Fibroblast of skin of right quadriceps (primary cell): Measurements from ENCODE around the gene PHLDB1.
"Not testable (repeated sequence)": the region's sequence is repeated elsewhere in the genome, so short reads cannot be mapped to it uniquely, and the experiment has no call there.

ENCODE experiments used
- DNase-seq: peaks from one replicate; pipeline ENCODE4 v3.0.0-alpha.2; 2013

PHLDB1 gene

DNA sequence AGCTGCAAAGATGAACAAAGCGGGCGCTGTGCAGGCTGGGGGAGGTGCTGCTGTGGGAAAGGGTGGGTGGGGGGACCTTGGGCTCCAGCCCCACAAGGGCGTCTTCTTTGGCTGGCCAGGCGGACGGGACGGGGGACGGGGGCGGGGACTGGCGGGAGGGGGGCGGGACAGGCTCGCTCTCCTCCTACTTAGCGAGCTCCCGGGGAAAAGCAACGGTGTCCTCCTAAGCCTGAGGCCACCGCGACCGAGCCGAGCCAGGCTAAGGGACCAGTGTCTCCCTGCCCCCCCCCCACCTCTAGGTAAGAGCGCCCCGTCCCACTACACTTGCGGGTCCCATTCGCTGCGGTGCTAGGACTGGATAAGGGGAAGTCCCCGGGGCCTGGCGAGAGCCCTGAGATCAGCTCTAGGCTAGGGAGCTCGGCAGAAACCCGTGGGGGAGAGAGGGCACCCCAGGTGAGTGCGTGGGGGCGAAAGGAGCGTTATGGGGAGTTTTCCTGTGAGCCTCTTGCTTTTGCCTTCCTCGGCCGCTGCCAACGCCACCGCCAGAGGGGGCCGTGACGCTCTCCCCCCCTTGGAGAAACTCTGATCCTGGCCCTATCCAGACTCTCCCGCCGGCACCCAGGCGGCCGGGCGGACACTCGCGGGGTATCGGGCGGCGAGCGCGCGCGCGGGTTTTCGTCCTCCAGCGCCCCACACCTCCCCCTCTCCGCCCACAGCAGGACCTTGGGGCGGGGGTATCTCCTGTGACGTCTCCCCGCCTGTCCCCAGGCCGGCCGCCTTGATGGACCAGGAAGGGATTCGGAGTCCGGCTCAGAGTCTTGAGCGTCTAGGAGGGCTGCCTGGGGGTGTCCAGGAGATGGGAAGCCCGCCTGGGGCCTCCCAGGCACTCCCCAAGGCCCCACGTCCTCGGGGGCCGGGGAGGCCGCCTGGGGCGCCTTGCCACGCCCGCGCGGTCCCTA lies at the start of gene PHLDB1:
Gene PHLDB1 (plus strand): TSS at position 215 of the 959 bp plus-strand sequence. CDS start 6,222 bp downstream, outside the sequence.
- peak; percentile 71 for DNase-seq

DNA sequence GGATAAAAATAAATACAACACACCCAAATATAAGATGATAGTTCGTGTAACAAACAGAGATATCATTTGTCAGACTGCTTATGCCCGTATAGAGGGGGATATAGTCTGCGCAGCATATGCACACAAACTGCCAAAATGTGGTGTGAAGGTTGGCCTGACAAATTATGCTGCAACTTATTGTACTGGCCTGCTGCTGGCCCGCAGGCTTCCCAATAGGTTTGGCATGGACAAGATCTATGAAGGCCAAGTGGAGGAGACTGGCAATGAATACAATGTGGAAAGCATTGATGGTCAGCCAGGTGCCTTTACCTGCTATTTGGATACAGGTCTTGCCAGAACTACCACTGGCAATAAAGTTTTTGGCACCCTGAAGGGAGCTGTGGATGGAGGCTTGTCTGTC lies 46.6 kb upstream of the PHLDB1 start:
- DNase-seq, result no peak

DNA sequence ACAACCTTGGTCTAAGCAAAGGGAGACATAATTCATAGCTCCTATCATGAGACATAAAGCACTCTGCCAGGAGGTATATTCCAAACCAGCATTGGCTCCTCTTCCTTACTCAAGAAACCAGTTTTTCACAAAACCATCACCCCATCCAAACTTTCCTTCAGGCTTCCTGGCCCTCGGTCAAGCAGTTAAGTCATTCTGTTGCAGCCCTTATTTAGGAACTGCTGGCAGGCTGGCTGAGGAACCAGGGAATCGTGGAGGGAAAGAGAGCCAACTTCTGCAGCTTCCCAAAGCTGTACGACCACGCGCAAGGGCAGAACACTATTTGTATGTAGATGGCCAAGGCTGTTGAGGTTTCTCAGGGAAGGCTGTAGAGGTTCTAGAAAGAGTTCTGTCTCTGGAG lies 42.4 kb upstream of the PHLDB1 start:
- peak; percentile 7 for DNase-seq

DNA sequence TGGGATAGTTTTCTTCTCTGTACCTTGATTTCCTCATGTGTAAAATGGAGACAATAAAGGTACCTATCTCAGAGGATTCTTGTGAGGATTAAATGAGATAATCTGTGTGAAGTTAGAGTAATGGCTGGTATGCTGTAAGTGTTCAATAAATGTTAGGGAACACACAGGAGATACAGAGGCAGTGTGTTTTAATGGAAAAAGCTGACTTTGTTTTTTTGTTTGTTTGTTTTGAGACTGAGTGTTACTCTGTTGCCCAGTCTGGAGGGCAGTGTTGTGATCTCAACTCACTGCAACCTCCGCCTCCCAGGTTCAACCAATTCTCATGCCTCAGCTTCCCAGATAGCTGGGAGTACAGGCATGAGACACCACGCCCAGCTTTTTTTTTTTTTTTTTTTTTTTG lies 37.7 kb upstream of the PHLDB1 start:
- no peak for DNase-seq

DNA sequence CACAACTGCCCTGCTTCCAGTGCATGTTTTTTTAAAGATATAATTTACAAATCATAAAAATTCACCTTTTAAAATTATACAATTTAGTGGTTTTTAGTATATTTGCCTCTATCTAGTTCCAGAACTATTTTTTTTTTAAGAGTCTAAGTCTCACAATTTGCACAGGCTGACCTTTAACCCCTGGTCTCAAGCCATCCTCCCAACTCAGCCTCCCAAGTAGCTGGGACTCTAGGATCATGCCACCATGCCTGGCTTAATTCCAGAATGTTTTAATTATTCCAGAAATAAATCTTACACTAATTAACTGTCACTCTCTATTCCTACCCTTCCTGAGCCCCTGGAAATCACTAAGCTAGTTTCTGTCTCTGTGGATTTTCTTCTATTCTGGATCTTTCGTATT lies 36.6 kb upstream of the PHLDB1 start:
- DNase-seq, result no peak

GRCh38 chr11:118571701-118572060 lies 35.7 kb upstream of the PHLDB1 start:
- DNase-seq, result peak; percentile 11

GRCh38 chr11:118572061-118572980 lies 35.1 kb upstream of the PHLDB1 start, which contains the start of gene ARCN1:
TSS of gene ARCN1 (plus strand) at chr11:118572409. CDS start at chr11:118572548, 139 bp downstream.
- DNase-seq, result peak; percentile 83

DNA sequence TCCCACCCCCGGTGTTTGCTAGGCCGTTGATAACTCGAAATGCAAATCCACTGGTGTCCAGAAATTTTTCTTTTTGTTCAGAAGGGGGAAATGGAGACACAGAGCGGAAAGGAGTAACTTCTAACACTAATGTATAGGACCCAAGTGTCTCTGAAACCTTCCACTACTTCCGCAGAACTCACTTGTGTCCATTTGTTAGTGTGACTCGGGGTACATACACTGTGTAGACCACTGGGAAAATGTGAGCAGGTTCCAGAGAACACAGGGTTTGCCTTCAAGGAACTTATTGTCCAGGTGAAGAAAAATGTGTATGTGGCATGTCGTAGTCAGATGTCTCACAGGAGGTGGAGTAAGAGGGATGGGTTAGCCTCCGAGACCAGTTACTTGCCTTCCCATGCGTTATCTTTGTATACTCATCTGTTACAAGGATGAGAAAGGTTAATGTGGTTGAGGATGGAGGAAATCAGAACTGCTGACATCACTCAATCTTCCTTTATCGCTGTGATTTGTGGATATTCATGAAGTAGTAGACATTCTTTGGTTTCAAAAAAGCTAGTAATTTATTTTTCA lies 34.3 kb upstream of the PHLDB1 start:
- peak; percentile 57 for DNase-seq

DNA sequence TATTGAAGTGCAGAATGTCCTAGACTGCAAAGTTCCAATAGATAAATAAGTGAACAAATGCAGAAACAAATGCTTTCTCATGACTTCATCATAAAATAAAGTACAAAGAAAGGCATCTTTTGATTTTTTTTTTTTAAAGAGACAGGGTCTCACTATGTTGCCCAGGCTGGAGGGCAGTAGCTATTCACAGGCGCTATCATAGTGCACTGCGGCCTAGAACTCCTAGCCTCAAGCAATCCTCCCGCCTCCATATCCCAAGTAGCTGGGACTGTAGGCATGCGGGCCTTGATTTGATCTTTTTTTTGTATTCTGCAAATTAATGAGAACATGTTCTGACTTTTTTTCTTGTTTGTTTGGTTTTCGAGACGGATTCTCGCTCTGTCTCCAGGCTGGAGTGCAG lies 32.8 kb upstream of the PHLDB1 start:
- no peak for DNase-seq

DNA sequence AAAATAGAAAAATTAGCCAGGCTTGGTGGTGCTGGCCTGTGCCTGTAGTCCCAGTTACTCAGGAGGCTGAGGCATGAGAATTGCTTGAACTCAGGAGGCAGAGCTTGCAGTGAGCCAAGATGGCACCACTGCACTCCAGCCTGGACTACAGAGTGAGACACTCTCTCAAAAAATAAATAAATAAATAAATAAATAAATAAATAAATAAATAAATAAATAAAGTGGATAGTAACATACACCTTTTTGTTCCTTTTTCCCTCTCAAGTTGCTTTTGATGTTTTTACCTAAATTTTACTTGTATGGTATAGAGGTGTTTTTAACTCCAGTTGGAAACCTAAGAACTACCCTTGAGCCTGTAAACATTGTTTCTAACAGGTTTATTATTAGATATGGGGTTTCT lies 29.4 kb upstream of the PHLDB1 start:
- not testable (repeated sequence) for DNase-seq

DNA sequence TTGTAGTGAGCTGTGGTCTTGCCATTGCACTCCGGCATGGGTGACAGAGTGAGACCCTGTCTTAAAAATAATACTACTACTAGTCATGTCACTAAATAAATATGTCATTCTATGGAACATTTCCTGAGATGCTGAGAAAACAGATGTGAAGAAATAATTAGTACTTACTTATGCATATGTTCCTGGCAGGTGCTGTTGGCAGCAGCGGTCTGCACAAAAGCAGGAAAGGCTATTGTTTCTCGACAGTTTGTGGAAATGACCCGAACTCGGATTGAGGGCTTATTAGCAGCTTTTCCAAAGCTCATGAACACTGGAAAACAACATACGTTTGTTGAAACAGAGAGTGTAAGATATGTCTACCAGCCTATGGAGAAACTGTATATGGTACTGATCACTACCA lies 26.4 kb upstream of the PHLDB1 start:
- no peak for DNase-seq

DNA sequence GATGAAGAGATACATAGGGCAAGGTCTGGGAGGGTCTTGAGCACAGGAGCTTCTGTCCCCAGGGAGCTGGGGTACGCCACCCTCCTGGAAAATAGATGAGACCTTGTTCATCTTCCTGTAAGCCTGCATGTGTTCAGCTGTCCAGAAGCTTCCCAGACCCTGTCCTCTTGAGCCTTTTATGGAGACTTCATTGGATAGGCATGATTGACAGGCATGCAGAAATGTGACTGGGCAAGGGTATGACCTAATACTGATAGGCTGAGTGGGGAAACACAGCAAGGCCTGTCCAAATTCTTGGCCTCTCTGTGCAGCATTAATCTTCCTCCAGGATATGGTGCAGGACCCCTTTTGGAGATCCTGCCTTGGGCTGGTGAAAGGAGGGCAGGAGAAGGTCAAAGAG lies 19.5 kb upstream of the PHLDB1 start:
- DNase-seq, result no peak

- no peak for DNase-seq
Measured at GRCh38 chr11:118592616-118593367, 14.6 kb upstream of the PHLDB1 start.

DNA sequence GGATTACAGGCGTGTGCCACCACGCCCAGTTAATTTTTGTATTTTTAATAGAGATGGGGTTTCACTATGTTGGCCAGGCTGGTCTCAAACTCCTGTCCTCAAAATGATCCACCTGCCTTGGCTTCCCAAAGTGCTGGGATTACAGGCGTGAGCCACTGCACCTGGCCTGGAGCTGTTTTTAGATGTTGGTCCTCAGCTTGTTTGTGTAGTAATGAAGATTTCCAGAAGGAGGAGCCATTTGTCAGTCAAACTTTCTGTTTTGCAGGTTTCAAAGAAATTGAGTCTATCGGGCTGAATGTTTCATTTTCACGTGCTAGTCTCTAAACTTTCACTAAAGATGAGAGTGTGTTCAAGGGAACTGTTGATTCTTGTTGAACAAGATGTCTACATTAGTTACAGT lies 12.4 kb upstream of the PHLDB1 start:
- peak; percentile 44 for DNase-seq

- DNase-seq, result no peak
Measured at GRCh38 chr11:118596224-118597146, 10.9 kb upstream of the PHLDB1 start.

DNA sequence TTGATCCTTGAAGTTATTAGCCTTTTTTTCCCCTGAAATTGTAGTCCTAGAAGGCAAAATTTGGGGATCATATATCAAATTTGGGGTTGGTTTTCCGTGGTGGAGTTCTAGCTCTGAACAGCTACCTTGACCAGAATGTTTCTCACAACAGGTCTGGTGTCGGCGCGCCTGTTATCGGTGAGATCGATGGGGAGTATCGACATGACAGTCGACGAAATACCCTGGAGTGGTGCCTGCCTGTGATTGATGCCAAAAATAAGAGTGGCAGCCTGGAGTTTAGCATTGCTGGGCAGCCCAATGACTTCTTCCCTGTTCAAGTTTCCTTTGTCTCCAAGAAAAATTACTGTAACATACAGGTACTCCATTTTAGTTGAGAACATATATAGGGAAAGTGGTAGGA lies 9.9 kb upstream of the PHLDB1 start:
- DNase-seq, result no peak

- no peak for DNase-seq
Measured at GRCh38 chr11:118602331-118602730, 5.1 kb upstream of the PHLDB1 start.

- not testable (repeated sequence) for DNase-seq
Measured at GRCh38 chr11:118603709-118604108, 3.7 kb upstream of the PHLDB1 start.

- DNase-seq, result no peak
Measured at GRCh38 chr11:118604566-118604965, 2.8 kb upstream of the PHLDB1 start.

GRCh38 chr11:118605116-118605867 lies 2.1 kb upstream of the PHLDB1 start:
- peak; percentile 93 for DNase-seq
